Skin epidermis (tissue), 12 donors: ENCODE results near the gene FUT8.
"Not testable (repeated sequence)": the region's sequence is repeated elsewhere in the genome, so short reads cannot be mapped to it uniquely, and the experiment has no call there.

Experiments used
- H3K27ac ChIP-seq, 21 experiments: fragments of 200-600 bp; sonication (generic) in 11 of 21; one replicate each; pipeline ENCODE4 v1.5.0; 2020; ENCODE audit warnings: mild to moderate bottlenecking in 3 of 21, inconsistent platforms in 2 of 21, moderate library complexity in 2 of 21
- H3K4me3 ChIP-seq, 7 experiments: fragments of 200-600 bp; sonication (generic) in 2 of 7; one replicate each; pipeline ENCODE4 v1.5.0; 2020; ENCODE audit warnings: inconsistent platforms in 2 of 7, mild to moderate bottlenecking in 2 of 7, moderate library complexity in 1 of 7

Gene FUT8

GRCh38 chr14:65440230-65440629 lies 27.7 kb downstream of the FUT8 start:
- Histone ChIP-seq H3K27ac (no peak overlapping the region), H3K4me3 (no peak overlapping the region)

- Histone ChIP-seq H3K4me3 (no peak overlapping the region), H3K27ac (no peak overlapping the region)
These were observed 31.7 kb downstream of the FUT8 start for GRCh38 chr14:65444230-65444629.

GRCh38 chr14:65446159-65446558 lies 33.6 kb downstream of the FUT8 start:
- Histone ChIP-seq H3K4me3 (no peak overlapping the region), H3K27ac (no peak overlapping the region)

- H3K27ac ChIP-seq, result no peak overlapping the region
- no peak overlapping the region for H3K4me3 ChIP-seq
These were observed 37.1 kb downstream of the FUT8 start for GRCh38 chr14:65449647-65450046.

GRCh38 chr14:65453807-65454480 lies 41.4 kb downstream of the FUT8 start:
- Histone ChIP-seq H3K27ac (no peak overlapping the region), H3K4me3 (no peak overlapping the region)

- H3K4me3 ChIP-seq, result no peak overlapping the region
- no peak overlapping the region for H3K27ac ChIP-seq
These were observed 43.7 kb downstream of the FUT8 start for GRCh38 chr14:65456247-65456646.

GRCh38 chr14:65461730-65462129 lies 49.2 kb downstream of the FUT8 start:
- Histone ChIP-seq H3K27ac (peak overlapping the region in 1 of 21 experiments; percentile 9), H3K4me3 (no peak overlapping the region)

GRCh38 chr14:65462411-65462810 lies 49.9 kb downstream of the FUT8 start:
- Histone ChIP-seq H3K27ac (peak overlapping the region in 1 of 21 experiments; percentile 9), H3K4me3 (no peak overlapping the region)

- Histone ChIP-seq H3K27ac (no peak overlapping the region), H3K4me3 (no peak overlapping the region)
These were observed 53.1 kb downstream of the FUT8 start for GRCh38 chr14:65465584-65465983.

- H3K27ac ChIP-seq, H3K4me3 ChIP-seq: not testable (repeated sequence)
These were observed 55.4 kb downstream of the FUT8 start for GRCh38 chr14:65467926-65468325.

- H3K4me3 ChIP-seq, result no peak overlapping the region
- H3K27ac ChIP-seq, result no peak overlapping the region
These were observed 57.4 kb downstream of the FUT8 start for GRCh38 chr14:65469903-65470302.

GRCh38 chr14:65470404-65470880 lies 57.9 kb downstream of the FUT8 start:
- H3K4me3 ChIP-seq, result no peak overlapping the region

GRCh38 chr14:65471038-65471878 lies 58.7 kb downstream of the FUT8 start:
- Histone ChIP-seq H3K27ac (no peak overlapping the region), H3K4me3 (no peak overlapping the region)

More at GRCh38 chr14:65470404-65470880, 57.9 kb downstream of the FUT8 start:
- no peak overlapping the region for H3K27ac ChIP-seq

GRCh38 chr14:65472189-65472588 lies 59.7 kb downstream of the FUT8 start:
- H3K4me3 ChIP-seq, result no peak overlapping the region
- no peak overlapping the region for H3K27ac ChIP-seq

GRCh38 chr14:65476273-65476941 lies 63.9 kb downstream of the FUT8 start:
- Histone ChIP-seq H3K4me3 (no peak overlapping the region), H3K27ac (no peak overlapping the region)

GRCh38 chr14:65476942-65477318 lies 64.4 kb downstream of the FUT8 start:
- Histone ChIP-seq H3K4me3 (no peak overlapping the region), H3K27ac (no peak overlapping the region)

GRCh38 chr14:65478017-65478416 lies 65.5 kb downstream of the FUT8 start:
- no peak overlapping the region for H3K4me3 ChIP-seq
- no peak overlapping the region for H3K27ac ChIP-seq

- Histone ChIP-seq H3K4me3 (no peak overlapping the region), H3K27ac (no peak overlapping the region)
These were observed 66.1 kb downstream of the FUT8 start for GRCh38 chr14:65478596-65478995.

- Histone ChIP-seq H3K4me3 (no peak overlapping the region), H3K27ac (no peak overlapping the region)
These were observed 66.9 kb downstream of the FUT8 start for GRCh38 chr14:65479386-65479785.

GRCh38 chr14:65482757-65483438 lies 70.4 kb downstream of the FUT8 start:
- Histone ChIP-seq H3K27ac (no peak overlapping the region), H3K4me3 (no peak overlapping the region)
